SH-SY5Y (cell line): Measurements from ENCODE around the gene CES3.

Experiments used
- GATA2 ChIP-seq: IDR thresholded peaks from 2 replicates; pipeline ENCODE4 v1.6.1; 2011; ENCODE audit warnings: mild to moderate bottlenecking, low read depth, low read length
- GATA3 ChIP-seq: IDR thresholded peaks from 2 replicates; pipeline ENCODE4 v1.6.1; 2011; ENCODE audit warnings: low read depth, mild to moderate bottlenecking, low read length, moderate library complexity

CES3 gene

GRCh38 chr16:66947302-66948065 is 13.6 kb upstream of the CES3 start:
- TF ChIP-seq GATA3: no peak
- TF ChIP-seq GATA2: no peak

- TF ChIP-seq GATA2: no peak
- TF ChIP-seq GATA3: no peak
Measured at GRCh38 chr16:66948134-66948836, 12.8 kb upstream of the CES3 start.

GRCh38 chr16:66948837-66949225 is 12.2 kb upstream of the CES3 start:
- TF ChIP-seq GATA2 (no peak), GATA3 (no peak)

GRCh38 chr16:66949472-66949871 is 11.6 kb upstream of the CES3 start:
- TF ChIP-seq GATA2: no peak
- TF ChIP-seq GATA3: no peak

GRCh38 chr16:66950437-66950836 is 10.6 kb upstream of the CES3 start:
- TF ChIP-seq GATA2: no peak
- no peak for TF ChIP-seq GATA3

GRCh38 chr16:66950971-66951790 is 9.9 kb upstream of the CES3 start:
- TF ChIP-seq GATA2 (no peak), GATA3 (no peak)

- no peak for TF ChIP-seq GATA2
- TF ChIP-seq GATA3: no peak
Measured at GRCh38 chr16:66952430-66953110, 8.5 kb upstream of the CES3 start.

GRCh38 chr16:66953462-66954096 is 7.5 kb upstream of the CES3 start:
- no peak for TF ChIP-seq GATA3

GRCh38 chr16:66954097-66954659 is 6.9 kb upstream of the CES3 start:
- no peak for TF ChIP-seq GATA3
- TF ChIP-seq GATA2: no peak

- no peak for TF ChIP-seq GATA2
- TF ChIP-seq GATA3: no peak
Measured at GRCh38 chr16:66958857-66959703, 2.0 kb upstream of the CES3 start.

GRCh38 chr16:66959704-66960161 is 1.3 kb upstream of the CES3 start:
- TF ChIP-seq GATA2 (no peak), GATA3 (no peak)

GRCh38 chr16:66960270-66960669 is 796 bp upstream of the CES3 start:
- TF ChIP-seq GATA3: no peak
- TF ChIP-seq GATA2: no peak
